ENCODE measurements around the gene VPS26A. TPM values are rescaled to one million over a fixed set of nuclear protein-coding genes. Genes with fewer than 3 reads are reported as not detected.

The VPS26A gene
- total RNA-seq, 1 experiment from 2014 or later = 44.7 TPM

GRCh38 chr10:69119896-69120295 is 4.1 kb upstream of the VPS26A start:
- H3K36me3 ChIP-seq (ENCODE audit: low read depth, low read length) = no peaks in the 10 kb centered on the region
- H3F3A ChIP-seq (ENCODE audit: low read length, unreplicated experiment) = no peaks in the 10 kb centered on the region
- no peaks in the 10 kb centered on the region for H3K27me3 ChIP-seq (ENCODE audit: low read length)
- no peaks in the 10 kb centered on the region for H4K20me1 ChIP-seq (ENCODE audit: low read length)
- intact Hi-C loops (cut with micrococcal nuclease) = loop anchor here (5.0 kb wide), 1 partner anchor 197 kb away; no protein-coding TSS in a partner anchor
- TF ChIP-seq CTCF (conservative IDR thresholded peaks at IDR 0.05; ENCODE audit: low read depth, low read length) (no peak), EZH2phosphoT487 (IDR thresholded peaks at IDR 0.05; ENCODE audit: borderline replicate concordance, low read length) (no peak), EZH2 (IDR thresholded peaks at IDR 0.05; ENCODE audit: low read length, unreplicated experiment) (no peak)
- H3K9ac ChIP-seq (ENCODE audit: low read length) = no peak overlapping the region
- no peak for ATAC-seq
- peak; percentile 38 for DNase-seq
- no peaks in the 10 kb centered on the region for H3K9me2 ChIP-seq (replicated peaks; ENCODE audit: low read length)
- no peak overlapping the region for H3K4me3 ChIP-seq (ENCODE audit: low read length)
- no peak overlapping the region for H3K4me2 ChIP-seq (ENCODE audit: low read length)
- H3K4me1 ChIP-seq (ENCODE audit: insufficient read depth, low read length) = peaks cover 14% of the 10 kb centered on the region; the same call in 1 of the 2 replicates
- CTCF ChIA-PET = no interaction called here
- BruUV-seq (replicated peaks) = no TSS peak
- no peaks in the 10 kb centered on the region for H3K9me3 ChIP-seq (ENCODE audit: low read length)
- peak overlapping the region; percentile 4 for H2AFZ ChIP-seq (ENCODE audit: low read length)
- H3K79me2 ChIP-seq (ENCODE audit: low read length) = peaks cover 7% of the 10 kb centered on the region
- POLR2A ChIA-PET (ENCODE audit: unreplicated experiment) = no interaction called here
- no peak overlapping the region for H3K27ac ChIP-seq (ENCODE audit: low read length)

GRCh38 chr10:69123306-69123746 is 652 bp upstream of the VPS26A start:
- Histone ChIP-seq H3K4me2 (ENCODE audit: low read length) (peak overlapping the region; percentile 89), H3K36me3 (ENCODE audit: low read depth, low read length) (no peaks in the 10 kb centered on the region), H3K9me2 (replicated peaks; ENCODE audit: low read length) (no peaks in the 10 kb centered on the region), H3K4me1 (ENCODE audit: insufficient read depth, low read length) (peaks cover 23% of the 10 kb centered on the region), H3K27me3 (ENCODE audit: low read length) (no peaks in the 10 kb centered on the region), H2AFZ (ENCODE audit: low read length) (peak overlapping the region; percentile 90), H3K9ac (ENCODE audit: low read length) (peak overlapping the region; percentile 81), H3K79me2 (ENCODE audit: low read length) (peaks cover 41% of the 10 kb centered on the region), H4K20me1 (ENCODE audit: low read length) (peaks cover 9% of the 10 kb centered on the region; the same call in 1 of the 2 replicates), H3K27ac (ENCODE audit: low read length) (peak overlapping the region; percentile 56), H3K9me3 (ENCODE audit: low read length) (no peaks in the 10 kb centered on the region), H3F3A (ENCODE audit: low read length, unreplicated experiment) (no peaks in the 10 kb centered on the region), H3K4me3 (ENCODE audit: low read length) (peak overlapping the region; percentile 93)
- intact Hi-C loops (cut with micrococcal nuclease) = loop anchor here (1.0 to 5.0 kb wide), 3 partner anchors 30 to 194 kb away; no protein-coding TSS in a partner anchor
- DNase-seq (peak; percentile 77), ATAC-seq (peak; percentile 61)
- CTCF ChIA-PET = no interaction called here
- TF ChIP-seq EZH2phosphoT487 (IDR thresholded peaks at IDR 0.05; ENCODE audit: borderline replicate concordance, low read length) = no peak
- TF ChIP-seq CTCF (conservative IDR thresholded peaks at IDR 0.05; ENCODE audit: low read depth, low read length) = peak; percentile 78
- POLR2A ChIA-PET (ENCODE audit: unreplicated experiment) = no interaction called here
- TSS peak; percentile 99 for BruUV-seq (replicated peaks)

GRCh38 chr10:69124563-69125268 is 738 bp downstream of the VPS26A start:
- BruUV-seq (replicated peaks) = TSS peak; percentile 70
- peak; percentile 73 for DNase-seq
- H3K79me2 ChIP-seq (ENCODE audit: low read length) = peaks cover 55% of the 10 kb centered on the region

More at GRCh38 chr10:69124563-69125268, 738 bp downstream of the VPS26A start:
- Histone ChIP-seq H3K9ac (ENCODE audit: low read length) (peak overlapping the region; percentile 81), H3K9me2 (replicated peaks; ENCODE audit: low read length) (no peaks in the 10 kb centered on the region), H2AFZ (ENCODE audit: low read length) (peak overlapping the region; percentile 80), H3F3A (ENCODE audit: low read length, unreplicated experiment) (no peaks in the 10 kb centered on the region), H3K36me3 (ENCODE audit: low read depth, low read length) (no peaks in the 10 kb centered on the region), H3K9me3 (ENCODE audit: low read length) (no peaks in the 10 kb centered on the region), H3K27ac (ENCODE audit: low read length) (peak overlapping the region; percentile 51), H3K27me3 (ENCODE audit: low read length) (no peaks in the 10 kb centered on the region), H4K20me1 (ENCODE audit: low read length) (peaks cover 12% of the 10 kb centered on the region; the same call in 1 of the 2 replicates), H3K4me3 (ENCODE audit: low read length) (peak overlapping the region; percentile 93), H3K4me2 (ENCODE audit: low read length) (peak overlapping the region; percentile 89), H3K4me1 (ENCODE audit: insufficient read depth, low read length) (peaks cover 20% of the 10 kb centered on the region)
- ATAC-seq = peak; percentile 16
- ChIA-PET CTCF (interaction anchor here (0.7 kb wide), 2 partner anchors 31 to 139 kb away, joined by 3 to 4 read pairs; no protein-coding TSS in a partner anchor), POLR2A (ENCODE audit: unreplicated experiment) (interaction anchor here (0.6 kb wide), 1 partner anchor 91 kb away, joined by 4 read pairs; no protein-coding TSS in a partner anchor)
- intact Hi-C loops (cut with micrococcal nuclease) = loop anchor here (1.0 to 5.0 kb wide), 3 partner anchors 56 to 193 kb away; partner anchors contain the start of genes KIFBP and SUPV3L1
- TF ChIP-seq EZH2phosphoT487 (IDR thresholded peaks at IDR 0.05; ENCODE audit: borderline replicate concordance, low read length) = no peak
- TF ChIP-seq CTCF (conservative IDR thresholded peaks at IDR 0.05; ENCODE audit: low read depth, low read length) = no peak
- TF ChIP-seq EZH2 (IDR thresholded peaks at IDR 0.05; ENCODE audit: low read length, unreplicated experiment) = no peak

Measured in PC-3 (cell line).